ENCODE results near the gene LRP1-AS. TPM values are rescaled to one million over a fixed set of nuclear protein-coding genes. Genes with fewer than 3 reads are reported as not detected.

Gene LRP1-AS
- total RNA-seq, 1 donor from 2014 or later = not detected

- Histone ChIP-seq H3K4me3 (no peak overlapping the region), H3K27ac (replicated peaks) (peak overlapping the region; percentile 28), H3K36me3 (no peaks in the 10 kb centered on the region), H3K4me1 (peaks cover 7% of the 10 kb centered on the region), H3K9me3 (replicated peaks) (no peaks in the 10 kb centered on the region), H3K27me3 (ENCODE audit: low read depth) (no peaks in the 10 kb centered on the region)
- intact Hi-C loops (cut with micrococcal nuclease) = no loop called here
- TF ChIP-seq CTCF (IDR thresholded peaks at IDR 0.05; ENCODE audit: borderline replicate concordance) = no peak
- no peak for DNase-seq
Measured at GRCh38 chr12:57118711-57119271, 28.6 kb downstream of the LRP1-AS start.

- no peak for DNase-seq
- no peaks in the 10 kb centered on the region for H3K36me3 ChIP-seq
- H3K9me3 ChIP-seq (replicated peaks) = no peaks in the 10 kb centered on the region
- no peaks in the 10 kb centered on the region for H3K27me3 ChIP-seq (ENCODE audit: low read depth)
- H3K4me3 ChIP-seq = no peak overlapping the region
- no peak overlapping the region for H3K27ac ChIP-seq (replicated peaks)
- H3K4me1 ChIP-seq = peaks cover 15% of the 10 kb centered on the region
- no peak for TF ChIP-seq CTCF (IDR thresholded peaks at IDR 0.05; ENCODE audit: borderline replicate concordance)
- intact Hi-C loops (cut with micrococcal nuclease) = no loop called here
Measured at GRCh38 chr12:57116580-57117281, 30.7 kb downstream of the LRP1-AS start.

- no peaks in the 10 kb centered on the region for H3K9me3 ChIP-seq (replicated peaks)
- H3K27ac ChIP-seq (replicated peaks) = peak overlapping the region; percentile 98
- no peaks in the 10 kb centered on the region for H3K27me3 ChIP-seq (ENCODE audit: low read depth)
- intact Hi-C loops (cut with micrococcal nuclease) = loop anchor here (2.0 to 5.0 kb wide), 2 partner anchors 42 to 105 kb away; partner anchors contain the start of gene ZBTB39
- peaks cover 45% of the 10 kb centered on the region for H3K4me1 ChIP-seq
- TF ChIP-seq CTCF (IDR thresholded peaks at IDR 0.05; ENCODE audit: borderline replicate concordance) = peak; percentile 86
- H3K36me3 ChIP-seq = no peaks in the 10 kb centered on the region
- DNase-seq = no peak
- peak overlapping the region; percentile 79 for H3K4me3 ChIP-seq
Measured at GRCh38 chr12:57112492-57113294, 34.7 kb downstream of the LRP1-AS start.

- intact Hi-C loops (cut with micrococcal nuclease) = loop anchor here (5.0 kb wide), 1 partner anchor 104 kb away; the partner anchor contains the start of gene ZBTB39
- H3K4me1 ChIP-seq = peaks cover 57% of the 10 kb centered on the region
- no peak for TF ChIP-seq CTCF (IDR thresholded peaks at IDR 0.05; ENCODE audit: borderline replicate concordance)
Measured at GRCh38 chr12:57111031-57111734, 36.2 kb downstream of the LRP1-AS start, which contains the start of gene STAT6. STAT6 (minus strand) TSS chr12:57111362; CDS start chr12:57108278, 3,084 bp downstream.

More at GRCh38 chr12:57111031-57111734, 36.2 kb downstream of the LRP1-AS start, which contains the start of gene STAT6:
- Histone ChIP-seq H3K36me3 (peaks cover 13% of the 10 kb centered on the region), H3K27me3 (ENCODE audit: low read depth) (no peaks in the 10 kb centered on the region), H3K27ac (replicated peaks) (peak within 1 kb of the TSS; percentile 98), H3K4me3 (peak within 1 kb of the TSS; percentile 79), H3K9me3 (replicated peaks) (no peaks in the 10 kb centered on the region)
- peak; percentile 76 for DNase-seq
